ENCODE results near the gene WFDC5. TPM values are rescaled to one million over a fixed set of nuclear protein-coding genes. Genes with fewer than 3 reads are reported as not detected.

WFDC5 gene
- total and polyA plus RNA-seq, 12 donors: not detected

- Histone ChIP-seq H3K36me3 (replicated peaks in 1 of 2) (no peaks in the 10 kb centered on the region), H3K4me1 (replicated peaks in 1 of 2) (no peaks in the 10 kb centered on the region), H3K9me3 (replicated peaks in 1 of 3) (no peaks in the 10 kb centered on the region), H3K27me3 (peaks cover 12% of the 10 kb centered on the region), H3K27ac (no peak overlapping the region), H3K4me3 (no peak overlapping the region)
- WGBS, 4 donors: 66 to 84% (median 76%) methylated on average over 4 of the region's 4 CpGs
- intact Hi-C loops (cut with DNase I): loop anchor here in 1 of 2 donors (10.0 kb wide), 1 partner anchor 101 kb away; no protein-coding TSS in a partner anchor
- TF ChIP-seq CTCF (IDR thresholded peaks at IDR 0.05) (no peak), POLR2A (IDR thresholded peaks at IDR 0.05) (no peak)
- DNase-seq: no peak
These were observed 855 bp upstream of the WFDC5 start for GRCh38 chr20:45115829-45116228.

- intact Hi-C loops (cut with DNase I): loop anchor here in 1 of 2 donors (10.0 kb wide), 1 partner anchor 101 kb away; no protein-coding TSS in a partner anchor
- Histone ChIP-seq H3K4me3 (no peak overlapping the region), H3K9me3 (replicated peaks in 1 of 3) (no peaks in the 10 kb centered on the region), H3K4me1 (replicated peaks in 1 of 2) (no peaks in the 10 kb centered on the region), H3K27ac (no peak overlapping the region), H3K36me3 (replicated peaks in 1 of 2) (no peaks in the 10 kb centered on the region), H3K27me3 (peaks cover 12% of the 10 kb centered on the region)
- TF ChIP-seq CTCF (IDR thresholded peaks at IDR 0.05) (no peak), POLR2A (IDR thresholded peaks at IDR 0.05) (no peak)
- 52 to 77% (median 69%) methylated on average over 2 to 3 of the region's 3 CpGs for WGBS, 4 donors
- peak in 1 of 7 donors; percentile 17 for DNase-seq
These were observed 406 bp upstream of the WFDC5 start for GRCh38 chr20:45115386-45115774.

- DNase-seq: no peak
- Histone ChIP-seq H3K27ac (no peak overlapping the region), H3K27me3 (peaks cover 9% of the 10 kb centered on the region), H3K9me3 (replicated peaks in 1 of 3) (no peaks in the 10 kb centered on the region), H3K4me3 (no peak overlapping the region), H3K36me3 (replicated peaks in 1 of 2) (no peaks in the 10 kb centered on the region), H3K4me1 (replicated peaks in 1 of 2) (no peaks in the 10 kb centered on the region)
- TF ChIP-seq POLR2A (IDR thresholded peaks at IDR 0.05): no peak
- no peak for TF ChIP-seq CTCF (IDR thresholded peaks at IDR 0.05)
- 84 to 92% (median 89%) methylated on average over 3 of the region's 3 CpGs for WGBS, 4 donors
- intact Hi-C loops (cut with DNase I): loop anchor here in 1 of 2 donors (10.0 kb wide), 1 partner anchor 99 kb away; no protein-coding TSS in a partner anchor
These were observed 1.1 kb downstream of the WFDC5 start for GRCh38 chr20:45113865-45114264.

GRCh38 chr20:45112754-45113153 is 2.2 kb downstream of the WFDC5 start:
- H3K27ac ChIP-seq: no peak overlapping the region
- no peaks in the 10 kb centered on the region for H3K9me3 ChIP-seq (replicated peaks in 1 of 3)
- intact Hi-C loops (cut with DNase I): loop anchor here in 1 of 2 donors (10.0 kb wide), 1 partner anchor 98 kb away; no protein-coding TSS in a partner anchor
- H3K4me3 ChIP-seq: no peak overlapping the region
- TF ChIP-seq POLR2A (IDR thresholded peaks at IDR 0.05): no peak
- no peak for TF ChIP-seq CTCF (IDR thresholded peaks at IDR 0.05)
- H3K36me3 ChIP-seq (replicated peaks in 1 of 2): no peaks in the 10 kb centered on the region
- DNase-seq: no peak
- H3K27me3 ChIP-seq: peaks cover 5% of the 10 kb centered on the region
- no peaks in the 10 kb centered on the region for H3K4me1 ChIP-seq (replicated peaks in 1 of 2)

Measured in adrenal gland (tissue), 12 donors.